Measurements from ENCODE around the gene CA5B.
A peak's percentile ranks its signal among the peaks of the same experiment; 100 is the strongest.
"Not testable (repeated sequence)": the region's sequence is repeated elsewhere in the genome, so short reads cannot be mapped to it uniquely, and the experiment has no call there.

CA5B gene, protein sequence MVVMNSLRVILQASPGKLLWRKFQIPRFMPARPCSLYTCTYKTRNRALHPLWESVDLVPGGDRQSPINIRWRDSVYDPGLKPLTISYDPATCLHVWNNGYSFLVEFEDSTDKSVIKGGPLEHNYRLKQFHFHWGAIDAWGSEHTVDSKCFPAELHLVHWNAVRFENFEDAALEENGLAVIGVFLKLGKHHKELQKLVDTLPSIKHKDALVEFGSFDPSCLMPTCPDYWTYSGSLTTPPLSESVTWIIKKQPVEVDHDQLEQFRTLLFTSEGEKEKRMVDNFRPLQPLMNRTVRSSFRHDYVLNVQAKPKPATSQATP
- 61.3 to 69.2 reads per million in 2 donors for total RNA-seq

DNA sequence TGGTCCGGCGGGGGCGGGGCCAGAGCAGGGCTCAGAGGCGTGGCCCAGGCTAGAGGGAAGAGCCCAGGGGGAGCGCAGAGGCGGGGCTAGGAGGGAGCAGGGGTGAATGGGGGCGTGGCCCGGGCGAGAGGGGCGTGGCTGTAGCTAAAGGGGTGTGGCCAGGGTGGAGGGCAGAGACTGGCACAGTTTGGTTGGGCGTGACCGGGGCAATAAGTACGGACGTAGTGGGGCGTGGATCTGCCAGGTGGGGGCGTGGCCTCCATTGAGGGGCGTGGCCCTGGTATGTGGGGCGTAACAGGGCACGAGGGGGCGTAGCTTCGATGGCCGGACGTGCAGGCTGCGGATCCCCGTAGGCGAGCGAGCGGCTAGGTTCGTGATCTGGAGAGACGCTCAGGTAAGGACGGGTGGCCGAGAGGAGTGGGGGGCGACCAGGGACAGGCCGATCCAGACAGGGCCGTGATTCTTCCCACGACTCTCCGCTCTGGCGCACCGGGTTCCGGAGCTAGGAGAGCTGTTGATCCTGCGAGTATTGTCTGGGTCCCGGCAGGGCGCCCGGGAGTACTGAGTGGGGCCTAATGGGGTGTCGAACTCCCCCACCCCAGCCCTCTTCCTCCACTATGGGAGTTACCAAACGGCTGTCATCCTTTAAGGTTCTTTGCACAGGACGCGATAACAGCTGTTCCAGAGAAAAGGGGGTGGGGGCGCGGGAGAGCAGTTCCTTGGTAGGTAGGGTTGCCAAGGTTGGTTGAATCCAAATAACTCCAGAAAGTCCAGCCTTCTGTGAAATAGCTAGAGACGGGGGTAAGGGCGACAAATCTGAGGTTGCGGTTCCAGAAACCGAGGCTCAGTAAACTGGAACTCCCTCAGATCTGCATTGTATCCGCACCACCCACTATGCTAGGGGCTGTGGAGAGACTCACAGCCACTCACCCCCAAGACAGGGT lies at the start of gene CA5B:
Gene CA5B (plus strand): TSS at position 312 of the 944 bp plus-strand sequence. CDS start 11,754 bp downstream, outside the sequence.
- peak; percentile 92 to 100 (median 94) for DNase-seq

DNA sequence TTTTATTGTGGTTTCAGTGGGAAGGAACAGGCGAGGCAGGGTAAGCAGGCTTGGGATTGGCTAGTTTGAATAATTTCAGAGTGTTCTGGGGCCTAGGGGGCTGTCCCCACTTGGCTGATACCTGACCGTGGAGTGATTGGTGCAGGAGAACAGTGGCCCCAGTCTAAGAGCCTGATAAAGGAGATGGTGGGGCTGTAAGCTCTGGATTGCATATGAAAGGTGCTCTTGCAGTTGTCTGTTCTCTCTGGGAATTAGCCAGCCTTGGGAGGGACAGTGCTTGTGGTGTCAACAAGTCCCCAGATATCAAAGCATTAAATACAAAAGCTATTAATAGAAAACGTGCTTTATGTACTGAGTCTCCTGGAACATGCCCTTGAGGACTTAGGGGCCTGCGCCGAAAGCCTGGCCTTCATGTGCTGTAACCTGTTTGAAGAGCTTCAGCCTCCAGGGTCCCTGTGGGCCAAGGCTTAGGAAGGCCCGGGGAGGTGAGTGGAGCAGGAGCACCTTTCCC lies 43.1 kb upstream of the CA5B start:
- no peak for DNase-seq

DNA sequence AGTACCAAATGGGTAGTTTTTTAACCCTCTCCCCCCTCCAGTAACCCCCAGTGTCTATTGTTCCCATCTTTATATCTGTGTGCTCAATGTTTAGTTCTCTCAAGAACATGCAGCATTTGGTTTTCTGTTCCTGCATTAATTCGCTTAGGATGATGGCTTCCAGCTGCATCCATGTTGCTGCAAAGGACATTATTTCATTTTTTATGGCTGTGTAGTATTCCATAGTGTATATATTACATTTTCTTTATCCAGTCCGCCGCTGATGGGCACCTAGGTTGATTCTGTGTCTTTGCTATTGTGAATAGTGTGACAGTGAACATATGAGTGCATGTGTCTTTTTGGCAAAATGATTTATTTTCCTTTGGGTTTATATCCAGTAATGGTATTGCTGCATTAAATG lies 41.6 kb upstream of the CA5B start:
- no peak for DNase-seq

DNA sequence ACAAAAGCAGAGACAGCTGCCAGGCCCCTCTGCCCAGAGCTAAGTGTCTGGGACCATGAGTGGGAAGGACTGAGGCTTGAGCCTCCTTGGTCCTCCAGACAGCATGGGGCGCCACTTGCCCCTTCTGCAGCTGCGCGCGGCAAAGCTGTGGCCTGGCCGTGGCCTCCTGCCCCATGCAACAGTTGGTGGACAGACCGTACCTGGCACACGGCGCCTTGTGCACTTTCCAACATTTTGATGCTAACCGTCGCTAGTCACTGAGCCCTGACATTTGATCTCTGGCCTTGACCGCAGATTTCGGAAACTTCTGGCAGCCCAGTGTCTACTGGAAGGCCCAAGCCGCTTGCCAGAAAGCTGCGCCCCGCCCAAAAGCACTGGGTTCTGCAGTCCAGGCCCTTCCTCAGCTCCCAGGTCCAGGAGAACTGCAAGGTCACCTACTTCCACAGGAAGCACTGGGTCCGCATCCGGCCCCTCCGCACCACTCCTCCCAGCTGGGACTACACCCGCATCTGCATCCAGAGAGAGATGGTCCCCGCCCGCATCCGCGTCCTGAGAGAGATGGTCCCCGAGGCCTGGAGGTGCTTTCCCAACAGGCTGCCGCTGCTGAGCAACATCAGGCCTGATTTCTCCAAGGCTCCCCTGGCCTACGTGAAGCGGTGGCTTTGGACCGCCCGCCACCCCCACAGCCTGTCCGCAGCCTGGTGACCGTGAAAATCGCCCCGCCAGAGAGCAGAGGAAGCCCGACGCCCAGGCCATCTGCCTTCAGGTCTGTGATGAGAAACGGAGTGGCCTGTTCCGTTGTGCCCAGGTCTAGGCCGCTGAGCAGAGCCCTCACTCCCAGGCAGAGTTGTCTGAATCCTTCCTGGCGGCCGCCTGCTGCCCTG lies 35.3 kb upstream of the CA5B start:
- no peak for DNase-seq

GRCh38 chrX:15703809-15704208 lies 34.3 kb upstream of the CA5B start:
- not testable (repeated sequence) for DNase-seq

DNA sequence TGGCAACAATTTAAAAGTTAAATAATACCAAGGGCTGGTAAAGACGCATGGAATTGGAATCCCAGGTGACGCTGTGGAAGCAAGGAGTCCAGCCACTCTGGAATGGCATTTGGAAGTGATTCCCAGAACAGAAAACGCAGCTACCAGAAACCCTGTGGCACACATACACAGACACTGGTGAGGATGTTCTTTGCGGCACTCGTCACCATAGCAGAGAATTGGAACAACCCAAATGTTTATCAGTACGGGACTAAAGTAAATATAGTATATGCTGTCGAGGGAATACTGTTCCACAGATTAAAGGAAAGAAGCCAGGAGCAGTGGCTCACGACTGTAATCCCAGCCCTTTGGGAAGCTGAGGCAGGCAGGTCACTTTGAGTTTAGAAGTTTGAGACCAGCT lies 33.8 kb upstream of the CA5B start:
- DNase-seq = not testable (repeated sequence)

- DNase-seq = no peak
These were observed 23.5 kb upstream of the CA5B start for GRCh38 chrX:15714529-15714928.

DNA sequence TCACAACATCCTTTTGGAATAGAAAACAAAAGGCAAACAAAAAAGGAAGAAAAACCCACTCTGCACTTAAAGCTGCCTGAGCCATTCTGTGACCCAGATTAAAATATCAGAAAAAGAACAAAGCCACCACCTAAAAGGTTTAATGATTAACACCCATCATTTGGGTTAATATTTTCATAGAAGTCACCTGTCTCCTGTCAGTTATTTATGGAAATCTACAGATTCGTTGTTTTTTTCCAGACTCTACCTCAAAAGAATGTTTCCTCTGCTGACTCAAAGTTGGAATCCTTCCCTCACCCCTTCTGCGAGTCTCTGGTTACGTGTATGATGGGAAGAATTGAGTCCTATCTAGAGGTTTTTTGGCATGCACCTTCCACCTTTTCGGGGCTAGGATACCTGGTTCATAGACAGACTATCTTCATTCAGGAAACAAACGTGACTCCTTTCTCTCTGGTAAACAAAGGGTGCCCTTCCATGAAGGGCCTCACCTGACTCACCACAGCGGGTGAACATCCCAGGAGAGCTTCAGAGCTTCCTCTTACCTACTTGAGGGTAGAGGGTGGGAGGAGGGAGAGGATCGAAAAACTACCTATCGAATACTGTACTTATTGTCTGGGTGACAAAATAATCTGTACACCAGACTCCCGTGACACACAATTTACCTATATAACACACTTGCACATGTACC lies 19.6 kb upstream of the CA5B start:
- no peak for DNase-seq

- no peak for DNase-seq
These were observed 18.6 kb upstream of the CA5B start for GRCh38 chrX:15719324-15719968.

DNA sequence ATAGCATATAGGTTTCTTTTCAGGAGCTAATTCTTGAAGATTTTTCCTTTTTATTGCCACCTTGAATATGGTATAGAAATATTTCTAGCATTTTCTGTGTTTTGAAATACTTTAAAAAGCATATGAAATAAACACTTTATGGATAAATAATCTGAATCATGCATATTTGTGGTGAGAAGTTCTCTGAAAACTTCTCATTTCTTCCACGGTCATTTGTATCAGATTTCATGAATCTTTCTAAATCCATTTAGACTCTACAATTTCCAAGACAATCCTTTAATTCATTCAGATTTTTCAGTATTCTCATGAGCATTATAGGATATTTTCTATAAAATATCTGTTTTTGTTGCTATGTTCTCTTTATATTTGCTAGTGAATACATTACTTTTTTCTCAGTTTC lies 16.2 kb upstream of the CA5B start:
- DNase-seq = no peak

GRCh38 chrX:15723887-15724517 lies 14.1 kb upstream of the CA5B start:
- DNase-seq = no peak

- DNase-seq = no peak
These were observed 13.2 kb upstream of the CA5B start for GRCh38 chrX:15724911-15725310.

- not testable (repeated sequence) for DNase-seq
These were observed 6.7 kb upstream of the CA5B start for GRCh38 chrX:15731368-15731767.

DNA sequence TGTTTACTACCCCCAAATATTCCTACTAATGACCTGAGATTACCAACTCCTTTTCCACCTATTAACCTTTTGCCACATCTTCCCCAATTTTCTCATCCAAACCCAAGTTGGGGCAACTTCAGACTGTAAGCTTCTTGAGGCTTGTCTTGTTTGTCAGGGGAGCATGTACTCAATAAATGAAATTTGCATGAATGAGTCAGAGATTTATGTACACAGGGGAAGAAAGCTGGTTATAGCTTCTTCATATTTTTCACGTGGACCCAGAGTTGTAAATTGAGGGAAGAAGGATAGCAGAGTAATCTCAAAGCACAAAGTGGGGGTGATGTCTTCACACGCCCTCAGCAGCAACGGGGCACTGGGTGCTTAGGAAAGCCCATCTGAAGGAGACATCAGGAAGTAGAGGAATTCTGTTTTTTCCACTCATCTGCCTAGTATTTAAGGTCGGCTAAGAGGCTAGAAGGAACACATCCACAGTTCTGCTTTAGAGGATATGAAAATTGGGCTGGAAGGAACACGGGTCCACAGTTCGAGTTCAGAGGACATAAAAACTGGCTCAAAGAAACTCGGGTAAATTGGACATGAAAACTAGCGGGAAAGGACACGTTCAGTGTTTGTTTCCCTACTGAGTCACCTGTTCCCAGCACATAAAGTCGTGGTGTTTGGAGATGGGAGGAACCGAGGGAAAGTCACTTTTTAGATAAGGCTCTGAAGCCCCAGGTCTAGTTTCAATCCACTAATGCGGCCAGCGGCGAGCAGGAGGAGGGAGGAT lies 696 bp upstream of the CA5B start:
- DNase-seq = no peak

DNA sequence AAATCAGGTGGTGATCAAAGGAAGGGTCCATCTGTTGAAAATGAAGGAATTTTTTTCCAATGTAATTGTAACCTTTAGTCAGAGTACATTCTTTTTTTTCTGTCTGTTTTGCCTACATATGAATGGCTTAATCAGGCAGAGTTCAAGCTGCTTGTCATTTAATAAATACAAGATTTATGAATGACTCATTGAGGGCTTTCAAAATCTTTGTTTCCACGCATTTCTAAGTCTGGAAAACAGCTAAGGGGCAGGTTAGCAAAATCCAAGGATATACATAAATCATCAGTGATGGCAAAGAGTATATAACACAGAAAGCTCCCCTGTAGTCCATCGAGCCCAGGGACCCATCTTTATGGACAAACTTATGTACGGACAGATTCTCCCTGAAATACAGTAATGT lies 1.8 kb downstream of the CA5B start:
- no peak for DNase-seq

DNA sequence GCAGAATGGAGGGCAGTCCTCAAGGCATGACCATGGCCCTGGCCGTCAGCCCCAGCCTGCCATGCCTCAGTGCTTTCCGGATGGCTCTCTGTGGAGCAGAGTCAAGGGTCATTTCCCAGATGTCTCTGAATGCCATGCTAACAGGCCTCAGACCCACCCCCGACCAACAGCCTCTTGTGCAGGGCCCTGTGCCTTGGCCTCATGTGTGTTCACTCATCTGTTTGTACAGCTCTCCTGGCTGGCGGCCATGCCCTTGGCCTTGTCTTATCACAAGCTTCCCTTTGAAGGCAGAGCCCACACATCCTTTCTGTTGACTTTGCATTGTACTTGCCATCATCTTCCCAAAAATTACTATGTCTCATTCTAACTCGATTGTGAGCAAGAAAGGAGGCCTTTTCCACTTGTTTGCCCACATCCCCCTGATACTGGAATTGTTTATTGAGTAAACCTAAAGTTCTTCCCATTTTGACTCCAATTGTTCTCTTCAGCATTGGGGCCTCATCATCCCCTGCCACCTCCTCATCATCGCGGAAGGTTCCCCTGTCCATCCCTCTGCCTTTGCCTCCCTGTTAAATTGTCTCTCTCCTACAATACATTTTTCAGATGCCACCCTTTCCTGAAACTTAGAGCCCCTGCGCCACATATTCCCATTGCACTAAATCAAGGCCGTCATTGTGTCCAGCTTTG lies 6.3 kb downstream of the CA5B start:
- DNase-seq = no peak

- no peak for DNase-seq
These were observed 7.1 kb downstream of the CA5B start for GRCh38 chrX:15745179-15745578.

- DNase-seq = not testable (repeated sequence)
These were observed 8.6 kb downstream of the CA5B start for GRCh38 chrX:15746651-15747050.

DNA sequence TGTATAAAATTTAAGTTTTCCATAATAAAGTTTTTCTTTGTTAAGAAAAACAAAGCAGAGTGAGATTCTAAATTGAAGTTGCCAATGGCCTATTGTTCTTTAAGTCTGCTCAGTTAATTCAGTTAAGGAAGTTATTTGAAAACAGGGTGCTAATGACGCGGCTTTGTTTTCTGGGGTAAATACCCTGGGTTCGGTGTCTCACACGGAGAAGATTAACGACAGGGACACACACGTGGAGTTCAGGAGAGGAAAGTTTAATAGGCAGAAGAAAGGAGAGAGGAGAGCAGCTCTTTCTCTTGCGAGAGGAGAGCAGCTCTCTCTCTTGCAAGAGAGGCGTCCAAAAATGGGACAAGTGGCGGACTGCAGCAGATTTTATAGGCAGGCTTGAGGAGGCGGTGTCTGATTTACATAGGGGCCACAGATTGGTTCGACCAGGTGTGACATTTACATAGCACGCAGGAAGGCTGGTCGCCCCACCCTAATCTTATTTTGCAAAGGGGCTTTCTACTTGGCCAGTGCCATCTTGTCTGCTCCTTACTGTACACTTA lies 9.6 kb downstream of the CA5B start:
- no peak for DNase-seq

Measured in T-helper 2 cell (primary cell).